EL (cell line): ENCODE results near the gene KLK15.
A peak's percentile ranks its signal among the peaks of the same experiment; 100 is the strongest.
"Not testable (repeated sequence)": the region's sequence is repeated elsewhere in the genome, so short reads cannot be mapped to it uniquely, and the experiment has no call there.

ENCODE experiments used
- DNase-seq: peaks from one replicate; pipeline ENCODE4 v3.0.0-alpha.2; 2016

The KLK15 gene

DNA sequence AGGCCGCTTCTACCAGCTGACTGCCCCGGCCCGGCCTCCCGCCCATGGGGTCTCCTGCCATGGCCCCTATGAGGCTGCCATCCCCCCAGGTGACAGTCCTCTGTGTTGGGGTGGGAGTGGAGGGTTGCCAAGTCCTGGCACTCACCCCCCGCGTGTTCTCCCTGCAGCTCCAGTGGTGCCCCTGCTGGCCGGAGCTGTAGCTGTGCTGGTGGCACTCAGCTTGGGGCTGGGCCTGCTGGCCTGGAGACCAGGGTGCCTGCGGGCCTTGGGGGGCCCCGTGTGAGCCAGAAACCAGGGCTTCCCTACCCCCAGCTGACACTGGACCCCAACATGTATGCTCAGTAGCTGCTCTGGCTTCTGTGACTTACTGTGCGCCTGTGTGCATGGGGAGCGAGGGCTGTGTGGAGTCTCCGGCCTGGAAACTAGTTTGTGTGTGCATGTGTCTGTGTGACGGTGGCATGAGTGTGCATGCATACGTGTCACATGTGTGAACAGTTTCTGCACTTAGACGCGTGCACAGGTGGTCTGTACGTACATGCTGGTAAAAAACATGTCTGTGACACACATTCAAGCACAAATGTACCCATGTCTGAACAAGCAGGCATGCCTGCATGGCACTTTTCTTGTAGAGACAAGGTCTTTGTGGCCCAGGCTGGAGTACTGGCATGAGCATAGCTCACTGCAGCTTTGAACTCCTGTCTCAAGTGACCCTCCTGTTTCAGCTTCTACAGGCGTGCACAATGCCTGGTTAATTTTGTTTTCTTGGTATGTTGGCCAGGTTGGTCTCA, 38.3 kb downstream of the KLK15 start:
- peak; percentile 42 for DNase-seq

DNA sequence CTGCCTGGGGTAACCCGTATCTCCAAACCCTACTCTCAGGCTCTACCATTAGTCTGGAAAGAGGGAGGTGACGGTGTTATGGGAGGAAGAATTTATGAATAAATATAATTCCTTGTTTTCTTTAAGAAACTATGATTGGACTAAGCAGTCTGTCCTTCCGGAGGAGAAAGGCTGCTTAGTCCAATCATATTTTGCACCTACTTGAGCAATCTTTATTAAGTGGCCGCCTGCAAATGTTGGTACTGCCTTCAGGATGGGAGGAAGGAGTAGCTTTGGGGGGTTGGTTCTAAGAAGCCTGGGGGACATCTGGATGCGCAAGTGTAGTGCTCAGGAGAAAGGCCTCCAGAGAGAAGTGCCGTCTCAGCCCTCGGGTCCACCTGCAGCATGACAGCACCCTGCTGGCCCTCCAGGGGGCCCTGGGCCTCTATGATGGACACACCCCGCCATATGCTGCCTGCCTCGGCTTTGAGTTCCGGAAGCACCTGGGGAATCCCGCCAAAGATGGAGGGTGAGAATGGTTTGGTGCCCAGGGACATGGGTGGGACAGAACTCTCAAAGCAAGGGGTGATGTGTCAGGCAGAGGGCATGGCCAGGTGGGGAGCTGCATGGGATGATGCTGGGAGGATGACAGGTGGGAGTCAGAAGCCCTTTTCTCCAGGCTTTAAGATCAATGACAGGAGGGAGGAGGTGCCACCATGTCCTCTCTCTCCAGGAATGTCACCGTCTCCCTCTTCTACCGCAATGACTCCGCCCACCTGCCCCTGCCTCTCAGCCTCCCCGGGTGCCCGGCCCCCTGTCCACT, 39.1 kb downstream of the KLK15 start:
- DNase-seq = peak; percentile 47

DNA sequence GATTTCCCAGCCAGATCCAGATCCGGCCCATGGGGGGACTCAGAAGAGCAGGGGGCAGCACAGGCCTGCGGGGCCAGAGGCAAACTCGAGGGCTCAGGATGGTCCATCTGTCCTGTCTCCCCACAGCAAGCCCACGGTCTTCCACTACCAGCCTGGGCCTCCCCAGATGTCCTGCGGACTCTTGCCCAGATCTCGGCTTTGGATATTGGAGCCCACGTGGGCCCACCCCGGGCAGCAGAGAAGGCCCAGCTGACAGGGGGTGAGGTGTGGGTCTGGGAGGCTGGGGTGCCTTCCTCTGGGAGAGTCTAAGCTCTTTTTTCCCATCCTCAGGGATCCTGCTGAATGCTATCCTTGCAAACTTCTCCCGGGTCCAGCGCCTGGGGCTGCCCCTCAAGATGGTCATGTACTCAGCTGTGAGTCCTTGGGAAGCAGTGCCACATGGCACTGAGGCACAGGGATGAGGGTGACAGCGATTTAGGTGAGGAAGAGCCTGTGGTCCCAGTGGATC, 39.8 kb downstream of the KLK15 start:
- peak; percentile 16 for DNase-seq

DNA sequence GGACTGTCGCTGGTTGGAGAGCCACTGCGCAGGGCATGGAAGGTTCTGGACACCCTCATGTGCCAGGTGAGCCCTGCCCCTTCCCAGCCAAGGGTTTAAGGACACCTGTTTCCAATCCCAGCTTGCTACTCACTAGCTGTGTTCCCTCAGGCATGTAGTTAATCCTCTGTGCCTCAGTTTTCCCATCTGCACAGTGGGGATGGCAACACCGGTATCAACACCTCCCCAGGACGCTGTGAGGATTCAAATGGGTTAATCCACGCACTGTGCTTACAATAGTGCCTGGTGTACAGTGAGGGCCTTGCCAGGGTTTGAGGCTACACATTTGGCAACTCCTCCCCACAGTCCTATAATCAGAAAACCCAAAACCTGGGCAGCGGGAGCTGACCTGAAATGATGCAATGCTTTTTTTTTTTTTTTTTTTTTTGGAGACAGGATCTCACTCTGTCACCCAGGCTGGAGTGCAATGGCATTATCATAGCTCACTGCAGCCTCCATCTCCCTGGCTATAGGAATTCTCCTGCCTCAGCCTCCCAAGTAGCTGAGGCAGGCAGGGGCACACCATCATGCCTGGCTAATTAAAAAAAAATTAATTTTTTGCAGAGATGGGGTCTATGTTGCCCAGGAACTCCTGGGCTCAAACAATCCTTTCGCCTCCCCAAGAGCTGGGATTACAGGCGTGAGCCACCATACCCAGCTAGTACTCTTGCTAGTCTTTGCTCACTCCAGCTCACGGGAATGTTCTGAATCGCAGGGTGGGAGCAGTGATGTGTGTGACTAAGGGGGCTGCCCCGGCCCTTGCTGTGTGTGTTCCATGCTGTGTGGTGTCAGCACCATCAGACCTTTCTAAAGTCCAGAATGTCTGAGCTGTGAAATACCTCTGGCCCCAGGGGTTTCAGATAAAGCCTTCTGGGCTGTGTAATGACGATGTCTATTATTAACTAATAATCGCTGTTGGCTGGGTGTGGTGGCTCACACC, 40.8 kb downstream of the KLK15 start:
- peak; percentile 26 for DNase-seq

DNA sequence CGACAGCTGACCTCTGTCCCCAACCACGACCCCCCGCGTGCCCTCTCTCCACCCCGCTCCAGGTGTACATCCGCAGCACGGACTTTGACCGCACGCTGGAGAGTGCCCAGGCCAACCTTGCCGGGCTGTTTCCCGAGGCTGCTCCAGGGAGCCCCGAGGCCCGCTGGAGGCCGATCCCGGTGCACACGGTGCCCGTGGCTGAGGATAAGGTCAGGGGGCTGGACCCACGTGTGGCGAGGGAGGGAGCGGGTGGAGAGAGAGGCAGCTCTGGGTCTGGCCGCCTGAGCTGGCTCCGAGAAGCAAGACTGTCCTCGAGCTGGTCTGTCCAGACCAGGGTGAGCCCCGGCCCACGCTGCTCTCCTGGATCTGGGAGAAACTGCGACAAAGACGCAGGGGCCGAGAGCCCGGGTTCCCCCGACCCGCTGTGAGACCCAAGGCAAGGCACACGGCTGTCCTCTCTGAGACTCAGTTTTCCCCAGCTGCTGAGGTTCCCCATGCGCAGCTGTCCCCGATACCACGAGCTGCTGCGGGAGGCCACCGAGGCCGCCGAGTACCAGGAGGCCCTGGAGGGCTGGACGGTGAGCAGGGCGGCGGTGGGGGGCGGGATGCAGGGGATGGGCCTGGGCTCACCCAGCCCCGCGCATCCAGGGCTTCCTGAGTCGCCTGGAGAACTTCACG, 41.6 kb downstream of the KLK15 start:
- peak; percentile 33 for DNase-seq

DNA sequence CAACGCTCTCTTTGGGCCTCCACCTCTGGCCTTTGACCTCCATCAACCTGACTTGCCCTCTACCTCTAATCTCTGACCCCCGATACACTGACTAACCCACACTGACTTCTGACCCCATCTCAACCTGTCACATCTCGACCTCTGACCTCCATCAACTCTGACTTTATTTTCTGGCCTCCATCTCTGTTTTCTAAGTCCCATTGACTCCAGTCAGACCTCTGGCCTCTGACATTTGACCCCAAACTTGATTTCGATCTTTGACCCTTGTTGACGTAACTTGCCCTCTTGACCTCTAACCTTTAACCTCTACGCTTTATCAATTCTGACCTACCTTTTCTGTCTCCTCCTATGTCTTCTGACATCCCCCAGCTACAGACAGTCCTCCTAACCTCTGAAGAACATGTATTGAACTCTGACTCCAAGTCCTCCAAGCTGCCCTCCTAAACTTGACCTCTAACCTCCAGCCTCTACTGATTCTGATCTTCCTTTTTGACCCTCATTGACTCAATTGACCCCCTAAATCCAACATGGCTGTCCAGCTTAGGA, 42.4 kb downstream of the KLK15 start:
- peak; percentile 46 for DNase-seq

DNA sequence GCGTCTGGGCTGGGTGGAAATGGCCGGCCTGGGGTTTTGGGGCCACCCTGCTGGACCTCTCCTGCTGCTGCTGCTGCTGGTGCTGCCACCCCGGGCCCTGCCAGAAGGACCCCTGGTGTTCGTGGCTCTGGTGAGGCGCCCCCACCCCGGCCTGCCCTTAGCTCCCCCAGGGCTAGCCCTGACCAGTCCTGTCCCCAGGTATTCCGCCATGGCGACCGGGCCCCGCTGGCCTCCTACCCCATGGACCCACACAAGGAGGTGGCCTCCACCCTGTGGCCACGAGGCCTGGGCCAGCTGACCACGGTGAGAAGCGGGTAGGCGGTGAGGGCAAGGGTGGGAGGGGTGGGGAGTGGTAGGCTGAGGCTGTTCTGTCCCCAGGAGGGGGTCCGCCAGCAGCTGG, 43.0 kb downstream of the KLK15 start, which contains the start of gene ACP4:
Gene ACP4, plus strand, starts transcription at position 20 of the 400 bp plus-strand sequence. Its CDS starts 0 bp downstream, at position 20.
- DNase-seq = peak; percentile 23

DNA sequence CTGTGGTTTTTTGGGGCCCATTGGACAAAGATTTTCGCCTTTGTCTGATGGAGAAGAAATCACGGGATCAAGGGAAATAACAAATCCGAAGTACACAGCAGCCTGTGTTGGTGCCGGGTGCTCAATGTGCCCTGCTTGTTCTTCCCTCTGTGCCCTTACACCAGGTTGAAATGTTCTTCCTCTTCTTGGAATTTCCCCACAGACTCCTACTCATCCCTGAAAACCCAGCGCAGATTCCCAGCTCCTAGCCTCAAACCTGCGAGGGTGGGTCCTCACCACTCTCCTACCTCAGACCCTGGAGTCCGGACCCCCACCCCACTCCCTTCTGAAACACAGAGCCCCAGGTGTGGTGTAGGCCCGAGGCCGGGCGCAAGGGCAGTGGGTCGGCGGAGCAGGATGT, 48.0 kb downstream of the KLK15 start:
- DNase-seq = no peak

DNA sequence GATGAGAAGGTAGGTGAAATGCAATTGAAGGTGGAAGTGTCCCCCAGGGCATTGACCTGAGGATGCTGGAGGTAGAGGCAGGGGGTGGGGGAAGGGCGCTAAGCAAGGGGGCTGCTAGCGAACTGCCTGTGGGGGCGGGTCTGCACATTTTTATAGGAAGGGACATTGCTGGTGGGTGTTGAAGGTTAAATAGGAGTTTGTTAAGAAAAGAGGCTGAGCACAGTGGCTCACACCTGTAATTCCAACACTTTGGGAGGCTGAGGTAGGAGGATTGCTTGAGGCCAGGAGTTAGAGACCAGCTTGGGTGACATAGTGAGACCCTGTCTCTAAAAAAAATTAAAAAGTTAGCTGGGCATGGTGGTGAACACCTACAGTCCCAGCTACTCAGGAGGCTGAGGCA, 48.7 kb downstream of the KLK15 start:
- no peak for DNase-seq

DNA sequence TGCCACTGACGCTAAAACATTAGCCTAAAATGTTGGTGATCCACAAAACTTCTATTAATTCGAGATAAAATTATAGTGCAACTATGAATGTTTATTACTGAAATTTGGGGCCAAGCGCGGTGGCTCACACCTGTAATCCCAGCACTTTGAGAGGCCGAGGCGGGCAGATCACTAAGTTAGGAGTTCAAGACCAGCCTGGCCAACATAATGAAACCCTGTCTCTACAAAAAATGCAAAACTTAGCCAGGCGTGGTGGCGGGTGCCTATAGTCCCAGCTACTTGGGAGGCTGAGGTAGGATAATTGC, 49.6 kb downstream of the KLK15 start:
- DNase-seq = not testable (repeated sequence)

DNA sequence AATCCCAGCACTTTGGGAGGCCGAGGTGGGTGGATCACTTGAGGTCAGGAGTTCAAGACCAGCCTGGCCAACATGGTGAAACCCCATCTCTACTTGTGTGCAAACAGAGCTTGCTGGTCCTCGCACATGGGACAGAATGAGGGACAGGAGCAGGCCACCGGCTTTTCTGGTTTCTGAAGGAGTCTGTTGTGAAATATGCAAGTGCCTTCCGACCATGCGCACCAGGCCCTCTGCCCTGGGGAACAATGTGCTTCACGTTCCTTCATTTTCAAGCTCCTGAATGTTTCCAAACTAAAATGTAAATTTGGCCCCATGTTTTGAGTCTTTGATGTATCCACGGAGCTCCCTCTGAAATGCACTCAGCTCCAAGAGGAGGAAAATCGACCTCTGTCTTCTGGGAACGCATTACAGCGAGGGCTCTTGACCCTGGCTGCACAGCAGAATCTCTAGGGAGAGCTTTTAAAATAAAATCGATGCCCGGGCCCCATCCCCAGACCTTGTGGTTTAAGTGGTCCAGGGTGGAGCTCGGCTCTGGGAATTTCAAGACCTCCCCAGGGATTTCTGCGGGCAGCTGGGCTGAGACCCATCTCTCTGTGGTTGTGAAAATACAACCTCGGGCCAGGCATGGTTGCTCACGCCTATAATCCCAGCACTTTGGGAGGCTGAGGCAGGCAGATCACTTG, 52.5 kb downstream of the KLK15 start:
- DNase-seq = no peak

DNA sequence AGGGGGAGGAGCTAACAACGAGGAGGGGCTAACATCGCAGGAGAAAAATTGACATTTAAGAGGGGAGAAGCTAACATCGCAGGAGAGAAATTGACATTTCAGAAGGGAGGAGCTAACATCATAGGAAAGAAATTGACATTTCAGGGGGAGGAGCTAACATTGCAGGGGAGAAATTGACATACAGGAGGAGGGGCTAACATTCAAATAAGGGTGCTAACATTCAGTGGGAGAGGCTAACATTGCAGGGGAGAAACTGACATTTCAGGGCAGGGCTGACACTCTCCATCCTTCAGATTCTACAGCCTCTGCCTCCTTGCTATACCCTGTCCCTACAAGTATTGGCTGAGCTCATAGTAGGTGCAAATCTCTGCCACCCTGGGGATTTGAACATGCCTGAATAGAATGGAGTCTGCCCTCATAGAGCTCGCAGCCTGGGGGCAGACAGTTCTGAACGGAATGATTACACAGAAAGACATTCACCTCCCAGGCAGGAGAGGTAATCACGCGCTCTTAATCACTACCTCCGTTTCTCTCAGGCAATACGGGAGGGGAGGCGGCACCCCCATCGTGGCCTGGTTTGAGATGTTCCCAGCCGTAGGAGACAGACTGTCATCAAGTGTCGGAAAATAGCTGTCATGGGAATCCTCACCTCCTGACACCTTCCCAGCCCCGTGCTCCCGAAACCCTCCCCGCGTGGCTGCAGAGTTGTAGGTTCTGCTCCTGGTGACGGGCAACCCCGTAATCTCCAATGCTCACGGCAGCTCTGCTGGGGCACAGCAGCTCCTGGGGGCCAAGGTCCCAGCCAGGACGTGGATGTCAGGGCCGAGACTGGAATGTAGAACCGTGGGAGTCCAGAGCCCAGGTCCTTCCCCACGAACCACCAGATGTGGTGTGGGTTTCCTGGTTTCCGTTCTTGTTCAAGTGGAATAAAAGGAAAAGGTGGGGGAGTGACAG, 53.6 kb downstream of the KLK15 start:
- DNase-seq = no peak

DNA sequence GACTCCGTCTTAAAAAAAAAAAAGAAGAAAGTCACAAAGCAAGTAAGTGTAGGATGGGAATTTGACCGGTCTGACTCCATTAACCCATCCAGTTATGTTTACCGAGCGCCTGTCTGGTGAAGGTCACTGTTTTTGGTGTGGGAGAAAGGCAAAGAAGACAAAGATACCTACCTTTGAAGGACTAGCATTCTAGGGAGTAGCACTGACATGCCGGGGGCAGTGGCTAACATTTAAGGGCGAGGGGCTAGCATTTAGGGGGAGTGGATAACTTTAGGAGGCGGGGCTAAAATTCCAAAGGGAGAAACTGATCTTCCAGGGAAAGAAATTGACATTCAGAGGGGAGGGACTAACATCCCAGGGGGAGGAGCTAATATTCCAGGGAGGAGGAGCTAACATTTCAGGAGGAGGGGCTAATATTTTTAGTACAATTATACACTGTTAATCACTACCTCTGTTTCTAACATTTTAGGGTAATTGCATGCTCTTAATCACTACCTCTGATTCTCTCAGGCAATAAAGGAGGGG, 54.4 kb downstream of the KLK15 start:
- no peak for DNase-seq

DNA sequence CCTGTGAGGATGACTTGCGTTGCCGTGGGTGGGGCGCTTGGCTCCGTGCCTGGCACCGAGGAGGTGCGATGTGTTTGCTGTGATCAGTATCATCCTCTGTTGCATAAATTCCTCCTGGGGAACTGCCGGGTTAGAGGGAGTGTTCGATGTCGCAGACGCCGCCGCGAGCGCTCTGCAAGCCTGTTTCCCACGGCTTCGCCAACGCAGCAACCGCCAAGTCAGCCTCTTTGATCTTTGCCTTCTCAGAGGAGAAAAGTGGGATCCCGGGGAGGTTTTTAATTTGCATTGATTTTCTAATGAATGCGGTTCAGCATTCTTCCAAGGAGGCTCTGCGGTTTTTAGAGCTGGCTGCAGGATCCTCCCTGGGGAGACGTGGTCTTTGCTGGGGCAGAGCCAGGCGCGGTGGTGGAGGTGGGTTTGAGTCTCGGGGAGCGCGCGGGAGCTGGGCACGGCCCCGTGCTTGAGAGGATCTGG, 55.5 kb downstream of the KLK15 start:
- DNase-seq = no peak

DNA sequence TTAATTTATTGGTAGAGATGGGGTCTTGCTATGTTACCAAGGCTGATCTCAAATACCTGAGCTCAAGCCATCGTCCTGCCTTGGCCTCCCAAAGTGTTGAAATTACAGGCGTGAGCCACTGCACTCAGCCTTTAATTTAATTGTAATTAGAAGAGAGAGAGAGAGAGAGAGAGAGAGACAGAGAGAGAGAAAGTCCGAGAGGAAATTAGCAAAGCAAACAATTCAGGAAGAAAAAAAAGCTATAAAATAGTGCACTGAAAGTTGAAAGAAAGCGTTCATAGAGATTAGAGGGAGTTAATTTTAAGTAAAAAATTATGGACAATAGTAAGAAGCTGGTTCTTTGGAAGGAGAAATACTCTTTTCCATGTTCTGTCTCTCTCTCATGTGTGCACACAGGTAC, 56.1 kb downstream of the KLK15 start:
- no peak for DNase-seq

DNA sequence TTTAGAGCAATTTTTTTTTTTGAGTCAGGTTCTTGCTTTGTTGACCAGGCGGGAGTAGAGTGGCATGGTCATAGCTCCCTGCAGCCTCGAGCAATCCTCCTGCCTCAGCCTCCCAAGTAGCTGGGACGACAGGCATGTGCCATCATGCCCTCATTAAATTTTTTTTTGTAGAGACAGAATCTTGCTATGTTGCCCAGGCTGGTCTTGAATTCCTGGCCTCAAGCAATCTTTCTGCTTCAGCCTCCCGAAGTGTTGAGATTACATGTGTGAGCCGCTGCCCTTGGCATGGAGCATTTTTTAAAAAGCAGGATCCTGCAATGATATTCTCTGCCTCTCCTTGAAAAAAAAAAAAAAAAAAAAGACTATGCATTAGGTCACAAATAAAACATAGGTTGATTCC, 57.2 kb downstream of the KLK15 start:
- no peak for DNase-seq
